Thymus (tissue), 11 donors: Measurements from ENCODE around the gene SEC31A. TPM values are rescaled to one million over a fixed set of nuclear protein-coding genes. Genes with fewer than 3 reads are reported as not detected.
"Not testable (repeated sequence)": the region's sequence is repeated elsewhere in the genome, so short reads cannot be mapped to it uniquely, and the experiment has no call there.

Experiments
- DNase-seq, 9 donors: peaks; one replicate each; pipeline ENCODE4 v3.0.0-alpha.2; 2013; ENCODE audit warnings: low spot score in 9 of 9, low read depth in 6 of 9, missing footprints in 1 of 9
- H3K27ac ChIP-seq, 2 donors: one replicate each; pipeline ENCODE4 v1.5.1; 2013; ENCODE audit warnings: control low read depth in 1 of 2, low read depth in 1 of 2, low read length in 1 of 2, mild to moderate bottlenecking in 1 of 2, moderate library complexity in 1 of 2
- H3K27me3 ChIP-seq, 2 donors: one replicate each; pipeline ENCODE4 v1.5.1; 2013; ENCODE audit warnings: low read length in 1 of 2; ENCODE audit not compliant: control insufficient read depth in 2 of 2, insufficient read depth in 1 of 2
- H3K36me3 ChIP-seq, 2 donors: one replicate each; pipeline ENCODE4 v1.5.1; 2013; ENCODE audit warnings: low read length in 1 of 2, mild to moderate bottlenecking in 1 of 2, moderate library complexity in 1 of 2; ENCODE audit not compliant: control insufficient read depth in 2 of 2, insufficient read depth in 2 of 2
- H3K4me1 ChIP-seq, 2 donors: one replicate each; pipeline ENCODE4 v1.5.1; 2013; ENCODE audit warnings: low read length in 2 of 2; ENCODE audit not compliant: control insufficient read depth in 2 of 2, insufficient read depth in 2 of 2
- H3K4me3 ChIP-seq, 2 donors: one replicate each; pipeline ENCODE4 v1.5.1; 2013; ENCODE audit warnings: low read length in 2 of 2, control low read depth in 1 of 2, mild to moderate bottlenecking in 1 of 2
- H3K9me3 ChIP-seq, 2 donors: one replicate each; pipeline ENCODE4 v1.5.1; 2013; ENCODE audit warnings: low read length in 1 of 2, mild to moderate bottlenecking in 1 of 2; ENCODE audit not compliant: control insufficient read depth in 2 of 2, insufficient read depth in 1 of 2
- WGBS: extraction: QIAGEN DNeasy Blood & Tissue Kit; methylation state at CpG from one replicate; pipeline ENCODE4 v1.1.7; 2013; 5-methylcytosine and 5-hydroxymethylcytosine counted together
- polyA plus RNA-seq: library from polyadenylated mRNA; stranded (reverse); fragments of 200-250 nt; gene quantifications from one replicate; pipeline ENCODE4 v1.2.3, GENCODE V29; 2013
- total RNA-seq: library from RNA; stranded (reverse); fragments of 120-200 nt; gene quantifications from one replicate; pipeline ENCODE4 v1.2.4, GENCODE V29; 2013
- donor health status: healthy.

SEC31A gene
- total and polyA plus RNA-seq, 2 donors = 54.5 to 116 TPM

DNA sequence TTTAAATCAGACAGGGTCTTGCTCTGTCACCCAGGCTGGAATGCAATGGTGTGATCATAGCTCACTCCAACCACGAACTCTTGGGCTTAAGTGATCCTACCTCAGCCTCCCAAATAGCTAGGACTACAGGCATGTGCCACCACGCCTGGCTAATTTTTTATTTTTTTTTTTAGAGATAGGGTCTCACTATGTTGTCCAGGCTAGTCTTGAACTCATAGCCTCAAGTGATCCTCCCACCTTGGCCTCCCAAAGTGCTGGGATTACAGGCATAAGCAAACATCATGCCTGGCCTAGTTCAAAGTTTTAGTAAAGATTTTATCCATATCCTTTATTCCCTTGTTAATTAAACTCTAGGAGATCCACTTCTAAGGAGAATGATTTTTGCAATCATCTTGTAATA lies 30.5 kb downstream of the SEC31A start:
- not testable (repeated sequence) for H3K9me3 ChIP-seq, H3K4me1 ChIP-seq, H3K27me3 ChIP-seq, H3K27ac ChIP-seq, DNase-seq, H3K4me3 ChIP-seq
- peaks cover 11 to 47% of the 10 kb centered on the region in 2 donors for H3K36me3 ChIP-seq
- 97% methylated on average over 2 of the region's 2 CpGs for WGBS

DNA sequence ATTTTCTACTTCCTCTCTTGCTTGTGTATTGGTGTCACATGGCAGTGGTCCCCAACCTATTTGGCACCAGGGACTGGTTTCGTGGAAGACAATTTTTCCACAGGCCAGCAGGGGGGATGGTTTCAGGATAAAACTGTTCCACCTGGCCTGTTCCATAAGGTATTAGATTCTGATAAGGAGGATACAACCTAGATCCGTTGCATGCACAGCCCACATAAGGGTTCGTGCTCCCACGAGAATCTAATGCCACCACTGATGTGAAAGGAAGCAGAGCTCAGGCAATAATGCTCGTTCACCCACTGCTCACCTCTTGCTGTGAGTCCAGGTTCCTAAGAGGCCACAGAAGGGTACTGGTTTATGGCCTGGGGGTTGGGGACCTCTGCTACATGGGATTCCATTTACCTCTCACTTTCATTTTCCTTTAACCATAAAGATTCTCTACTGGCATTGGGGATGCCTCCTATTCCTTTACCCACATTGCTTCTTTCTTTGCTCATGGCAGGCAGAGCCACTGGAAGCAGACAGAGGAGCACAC lies 38.1 kb downstream of the SEC31A start:
- no peaks in the 10 kb centered on the region for H3K27me3 ChIP-seq
- WGBS = 79% methylated on average over 5 of the region's 5 CpGs
- peaks cover 23 to 71% of the 10 kb centered on the region in 2 donors for H3K36me3 ChIP-seq
- H3K4me3 ChIP-seq = no peak overlapping the region
- DNase-seq = no peak
- no peak overlapping the region for H3K27ac ChIP-seq
- H3K4me1 ChIP-seq = no peaks in the 10 kb centered on the region
- no peaks in the 10 kb centered on the region for H3K9me3 ChIP-seq

DNA sequence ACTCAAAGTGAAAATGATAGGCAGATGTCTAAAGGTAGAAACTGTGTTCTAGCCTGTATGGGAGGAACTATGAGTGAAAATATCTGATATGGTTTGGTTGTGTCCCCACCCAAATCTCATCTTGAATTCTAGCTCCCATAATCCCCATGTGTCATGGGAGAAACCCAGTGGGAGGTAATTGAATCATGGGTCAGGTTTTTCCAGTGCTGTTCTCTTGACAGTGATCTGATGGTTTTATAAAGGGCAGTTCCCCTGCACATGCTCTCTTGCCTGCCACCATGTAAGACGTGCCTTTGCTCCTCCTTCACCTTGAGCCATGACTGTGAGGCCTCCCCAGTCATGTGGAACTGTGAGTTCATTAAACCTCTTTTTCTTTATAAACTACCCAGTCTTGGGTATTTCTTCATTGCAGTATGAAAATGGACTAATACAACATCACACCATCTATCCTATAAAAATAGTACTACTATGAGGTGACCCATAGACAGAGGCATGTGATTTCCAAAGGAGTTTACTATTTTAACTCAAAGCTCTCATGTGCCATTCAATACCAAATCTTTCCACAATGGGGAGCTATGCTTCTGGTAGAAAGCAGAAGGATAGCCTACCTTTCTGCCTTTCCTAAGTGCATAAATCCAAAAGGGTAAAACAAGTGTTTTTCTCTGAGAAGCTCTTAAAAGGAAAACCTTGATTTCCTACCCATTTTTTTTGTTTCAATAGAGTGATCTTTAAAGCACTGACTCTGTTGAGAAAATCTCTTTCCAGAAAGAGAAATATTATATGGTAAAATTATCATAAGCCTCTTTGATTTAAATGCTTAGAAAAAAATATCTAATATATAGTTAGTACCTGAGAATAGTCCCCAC lies 38.8 kb downstream of the SEC31A start:
- WGBS = 98% methylated on average over 1 of the region's 1 CpG
- Histone ChIP-seq H3K9me3 (no peaks in the 10 kb centered on the region), H3K4me1 (no peaks in the 10 kb centered on the region), H3K27ac (no peak overlapping the region), H3K4me3 (no peak overlapping the region), H3K36me3 (peaks cover 20 to 70% of the 10 kb centered on the region in 2 donors), H3K27me3 (no peaks in the 10 kb centered on the region)
- DNase-seq = peak in 8 of 9 donors; percentile 4 to 60 (median 15)

DNA sequence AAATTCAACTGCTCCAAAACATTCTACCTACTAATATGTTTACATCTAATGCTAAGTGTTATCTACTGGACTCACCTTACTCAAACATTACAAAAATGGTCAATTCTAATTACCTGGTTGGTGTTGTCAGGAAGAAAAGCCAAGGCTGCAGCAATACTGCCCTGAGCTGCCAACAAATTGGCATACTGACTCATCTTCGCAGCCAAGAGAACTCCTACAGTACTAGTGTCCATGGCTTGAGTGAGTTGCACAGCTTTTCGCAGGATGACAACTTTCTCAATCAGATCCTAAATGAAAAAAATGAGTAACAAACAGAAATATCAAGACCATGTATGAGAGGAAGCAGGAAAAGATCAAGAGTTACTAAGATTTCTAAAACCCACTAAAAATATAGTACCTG lies 39.6 kb downstream of the SEC31A start:
- no peak for DNase-seq
- WGBS = 99% methylated on average over 2 of the region's 2 CpGs
- Histone ChIP-seq H3K36me3 (peaks cover 21 to 67% of the 10 kb centered on the region in 2 donors), H3K27me3 (no peaks in the 10 kb centered on the region), H3K9me3 (no peaks in the 10 kb centered on the region), H3K4me3 (no peak overlapping the region), H3K27ac (no peak overlapping the region), H3K4me1 (no peaks in the 10 kb centered on the region)

DNA sequence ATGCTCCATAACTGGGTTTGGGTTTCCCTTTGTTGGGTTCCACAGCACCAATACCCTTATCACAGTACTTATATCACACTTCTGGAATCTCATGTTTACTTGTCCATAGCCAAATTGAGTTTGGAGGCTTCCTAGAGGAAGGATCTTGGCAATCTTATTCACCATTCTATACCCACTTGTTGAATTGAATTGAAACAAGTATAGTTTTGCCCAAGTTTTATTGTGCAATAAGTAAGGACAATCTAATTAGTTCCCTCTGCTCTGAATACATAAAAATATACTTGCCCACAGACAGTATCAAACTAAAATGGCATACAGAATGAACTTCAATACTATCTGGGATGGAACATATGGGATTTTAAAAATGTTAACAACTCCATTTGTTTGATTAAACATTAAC lies 40.3 kb downstream of the SEC31A start:
- Histone ChIP-seq H3K4me3 (no peak overlapping the region), H3K9me3 (no peaks in the 10 kb centered on the region), H3K4me1 (no peaks in the 10 kb centered on the region), H3K27ac (no peak overlapping the region), H3K36me3 (peaks cover 21 to 68% of the 10 kb centered on the region in 2 donors), H3K27me3 (no peaks in the 10 kb centered on the region)
- no peak for DNase-seq

DNA sequence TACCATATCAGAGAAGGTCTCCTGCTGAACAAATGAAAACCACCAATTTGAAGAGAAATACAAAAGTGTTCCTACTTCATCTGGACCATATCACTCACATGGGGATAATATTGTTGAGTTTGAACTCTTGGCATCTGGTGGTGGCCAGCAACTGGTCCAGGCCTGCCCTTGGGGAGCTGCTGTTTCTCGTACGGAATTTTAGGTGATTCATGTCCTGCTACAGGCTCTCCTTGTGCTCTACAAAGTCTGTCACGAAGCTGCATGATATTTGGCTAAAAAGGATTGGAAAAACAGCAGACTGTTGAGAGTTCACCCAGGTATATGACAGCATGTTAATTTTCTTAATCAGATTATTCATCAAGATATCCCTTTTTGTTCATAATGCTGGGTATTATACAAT lies 42.2 kb downstream of the SEC31A start:
- Histone ChIP-seq H3K4me3 (no peak overlapping the region), H3K9me3 (no peaks in the 10 kb centered on the region), H3K36me3 (peaks cover 22 to 64% of the 10 kb centered on the region in 2 donors), H3K27me3 (no peaks in the 10 kb centered on the region), H3K4me1 (no peaks in the 10 kb centered on the region), H3K27ac (no peak overlapping the region)
- no peak for DNase-seq
- WGBS = 91% methylated on average over 3 of the region's 3 CpGs

DNA sequence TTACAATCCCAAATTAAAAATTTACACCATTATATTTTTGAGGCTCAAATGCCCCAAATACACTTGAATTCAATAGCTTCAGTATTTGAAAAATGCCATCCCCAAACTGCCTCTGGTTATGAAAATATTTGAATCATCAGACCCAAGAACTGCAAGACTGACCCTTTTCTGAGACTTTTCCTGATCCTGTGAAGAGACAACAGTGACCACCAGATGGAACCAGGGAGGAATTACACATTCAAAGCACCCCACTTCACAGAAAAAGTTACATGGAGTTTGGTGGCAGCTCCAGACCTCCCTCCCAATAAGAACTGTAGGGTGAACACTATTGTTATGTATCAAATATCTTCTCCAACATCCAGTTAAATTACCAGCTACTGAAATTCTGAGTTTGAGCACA lies 48.4 kb downstream of the SEC31A start:
- Histone ChIP-seq H3K36me3 (peaks cover 33 to 69% of the 10 kb centered on the region in 2 donors), H3K27ac (no peak overlapping the region), H3K9me3 (no peaks in the 10 kb centered on the region), H3K4me3 (no peak overlapping the region), H3K4me1 (no peaks in the 10 kb centered on the region), H3K27me3 (no peaks in the 10 kb centered on the region)
- DNase-seq = no peak

DNA sequence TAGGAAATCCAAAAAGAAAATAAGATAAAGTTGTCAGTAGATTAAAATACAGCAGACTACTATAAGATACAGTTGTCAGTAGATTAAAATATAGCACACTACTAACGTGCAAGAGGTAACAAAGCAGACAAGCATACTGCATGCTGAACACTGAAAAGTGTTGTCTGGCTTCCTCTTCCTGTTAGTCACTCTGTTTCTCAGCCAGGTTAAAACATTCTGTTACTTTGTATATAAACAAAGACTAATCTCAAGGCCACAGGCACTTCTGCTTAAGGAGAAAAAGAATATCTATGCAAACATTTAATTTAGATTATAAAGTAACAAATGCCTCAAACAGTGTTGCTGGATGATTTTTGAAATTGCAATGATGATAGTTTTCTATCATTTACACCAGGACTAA lies 51.3 kb downstream of the SEC31A start:
- Histone ChIP-seq H3K27me3 (no peaks in the 10 kb centered on the region), H3K4me3 (no peak overlapping the region), H3K9me3 (no peaks in the 10 kb centered on the region), H3K4me1 (no peaks in the 10 kb centered on the region), H3K27ac (no peak overlapping the region), H3K36me3 (peaks cover 27 to 66% of the 10 kb centered on the region in 2 donors)
- 97% methylated on average over 1 of the region's 1 CpG for WGBS
- no peak for DNase-seq

DNA sequence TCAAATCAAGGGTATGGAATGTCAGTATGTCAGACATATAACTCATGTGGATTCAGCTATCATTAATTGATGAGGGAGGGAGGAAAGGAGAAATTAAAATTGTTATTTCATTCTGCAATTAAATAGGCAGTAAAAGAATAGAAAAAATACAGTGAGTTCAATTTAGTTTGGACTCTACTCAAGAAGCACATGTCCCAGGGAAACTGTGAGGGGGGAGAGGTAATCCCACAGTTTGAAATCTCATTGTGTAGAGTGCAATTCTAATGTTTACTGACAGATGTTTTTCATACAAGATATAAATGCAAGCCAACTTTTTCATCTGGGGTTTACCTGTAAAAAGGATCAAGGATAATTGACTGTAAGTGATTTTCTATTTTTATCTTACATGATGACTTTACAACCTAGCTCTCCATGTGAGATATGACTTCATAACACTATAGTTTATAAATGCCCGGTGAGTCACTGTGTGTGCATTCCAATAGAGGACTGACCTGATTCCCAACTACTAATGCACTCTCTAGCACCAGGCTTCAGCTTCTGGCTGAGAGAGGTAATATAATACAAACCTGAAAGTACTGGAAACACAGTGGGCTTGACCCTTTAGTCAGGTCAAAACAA lies 57.1 kb downstream of the SEC31A start:
- WGBS = 97% methylated on average over 1 of the region's 1 CpG
- no peaks in the 10 kb centered on the region for H3K9me3 ChIP-seq
- no peaks in the 10 kb centered on the region for H3K27me3 ChIP-seq
- H3K4me1 ChIP-seq = no peaks in the 10 kb centered on the region
- H3K27ac ChIP-seq = no peak overlapping the region
- no peak overlapping the region for H3K4me3 ChIP-seq
- H3K36me3 ChIP-seq = peaks cover 10 to 29% of the 10 kb centered on the region in 2 donors
- DNase-seq = no peak
